ENCODE measurements around the gene ACSL3. TPM values are rescaled to one million over a fixed set of nuclear protein-coding genes. Genes with fewer than 3 reads are reported as not detected.

ACSL3 gene
- polyA plus RNA-seq, 1 donor from 2014 or later: 119 TPM

GRCh38 chr2:222862106-222862908 lies 1.5 kb downstream of the ACSL3 start:
- peak; percentile 45 for TF ChIP-seq SMC3 (conservative IDR thresholded peaks at IDR 0.05; ENCODE audit: poor library complexity)
- peak; percentile 64 for TF ChIP-seq RAD21 (conservative IDR thresholded peaks at IDR 0.05)
- no peak for TF ChIP-seq EZH2 (IDR thresholded peaks at IDR 0.05; ENCODE audit: borderline replicate concordance, insufficient read depth, low read length, poor library complexity, severe bottlenecking)
- peak; percentile 60 for TF ChIP-seq CTCF (IDR thresholded peaks at IDR 0.05; ENCODE audit: poor library complexity, severe bottlenecking)
- H3K9me3 ChIP-seq (ENCODE audit: low read length): no peaks in the 10 kb centered on the region
- no peaks in the 10 kb centered on the region for H3K27me3 ChIP-seq (ENCODE audit: insufficient read depth, low read depth, low read length)
- peaks cover 56% of the 10 kb centered on the region for H3K79me2 ChIP-seq (replicated peaks; ENCODE audit: insufficient read depth, low read length)
- no peaks in the 10 kb centered on the region for H3K36me3 ChIP-seq (ENCODE audit: insufficient read depth, low read length)
- no peaks in the 10 kb centered on the region for H4K20me1 ChIP-seq (ENCODE audit: insufficient read depth)
- H3F3A ChIP-seq (ENCODE audit: insufficient read depth, low read length, poor library complexity, severe bottlenecking): peaks cover 2% of the 10 kb centered on the region
- peak overlapping the region; percentile 89 for H3K4me2 ChIP-seq (ENCODE audit: low read length)
- peak overlapping the region; percentile 80 for H3K27ac ChIP-seq (ENCODE audit: low read length)
- peak overlapping the region; percentile 90 for H3K4me3 ChIP-seq (ENCODE audit: low read length)
- H3K9me2 ChIP-seq (ENCODE audit: insufficient read depth, low read length): no peaks in the 10 kb centered on the region
- H3K9ac ChIP-seq (ENCODE audit: low read length): peak overlapping the region; percentile 85
- peak overlapping the region; percentile 51 for H2AFZ ChIP-seq (ENCODE audit: low read depth, low read length)

DNA sequence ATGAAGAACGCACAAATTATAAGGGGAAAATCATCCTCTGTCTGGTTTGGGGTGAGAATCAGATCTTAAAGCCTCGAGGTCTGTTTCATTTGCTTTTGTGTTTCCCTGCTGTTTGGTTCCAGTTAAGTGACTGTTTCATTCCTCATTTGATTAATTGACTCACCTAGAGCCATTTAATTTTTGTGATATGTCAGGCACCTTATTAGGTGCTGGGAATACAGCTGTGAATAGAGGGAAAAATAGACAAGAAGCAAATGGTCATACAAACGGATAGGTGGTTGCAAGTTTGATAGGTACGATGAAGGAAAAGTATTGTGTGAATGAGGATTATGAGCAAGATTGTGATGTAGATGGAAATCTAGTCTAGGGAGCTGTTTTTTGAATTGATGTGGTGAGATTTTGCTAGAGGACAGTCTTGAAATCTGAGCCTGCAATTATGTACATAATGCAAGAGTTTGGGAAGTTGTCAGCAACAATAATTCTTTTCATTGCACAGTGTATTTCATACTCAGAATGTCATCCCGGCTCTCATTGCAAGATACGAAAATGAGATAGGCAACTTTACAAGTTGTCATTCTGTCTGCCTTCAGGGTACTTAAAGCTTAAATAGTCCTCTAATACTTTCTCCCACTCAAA lies 2.2 kb downstream of the ACSL3 start:
- Histone ChIP-seq H4K20me1 (ENCODE audit: insufficient read depth) (no peaks in the 10 kb centered on the region), H3K9me3 (ENCODE audit: low read length) (no peaks in the 10 kb centered on the region), H3K79me2 (replicated peaks; ENCODE audit: insufficient read depth, low read length) (peaks cover 63% of the 10 kb centered on the region), H3K9me2 (ENCODE audit: insufficient read depth, low read length) (no peaks in the 10 kb centered on the region), H3F3A (ENCODE audit: insufficient read depth, low read length, poor library complexity, severe bottlenecking) (peaks cover 2% of the 10 kb centered on the region), H2AFZ (ENCODE audit: low read depth, low read length) (no peak overlapping the region), H3K4me3 (ENCODE audit: low read length) (peak overlapping the region; percentile 90), H3K27me3 (ENCODE audit: insufficient read depth, low read depth, low read length) (no peaks in the 10 kb centered on the region), H3K27ac (ENCODE audit: low read length) (peak overlapping the region; percentile 4), H3K9ac (ENCODE audit: low read length) (peak overlapping the region; percentile 85), H3K4me2 (ENCODE audit: low read length) (peak overlapping the region; percentile 89), H3K36me3 (ENCODE audit: insufficient read depth, low read length) (no peaks in the 10 kb centered on the region)
- TF ChIP-seq CTCF (IDR thresholded peaks at IDR 0.05; ENCODE audit: poor library complexity, severe bottlenecking): no peak
- no peak for TF ChIP-seq EP300 (conservative IDR thresholded peaks at IDR 0.05; ENCODE audit: poor library complexity, severe bottlenecking)
- TF ChIP-seq EZH2 (IDR thresholded peaks at IDR 0.05; ENCODE audit: borderline replicate concordance, insufficient read depth, low read length, poor library complexity, severe bottlenecking): no peak
- TF ChIP-seq TAF1 (IDR thresholded peaks at IDR 0.05; ENCODE audit: low read depth): no peak
- TF ChIP-seq MXI1 (conservative IDR thresholded peaks at IDR 0.05; ENCODE audit: poor library complexity, severe bottlenecking): no peak
- no peak for TF ChIP-seq REST (IDR thresholded peaks at IDR 0.05; ENCODE audit: borderline replicate concordance)
- no peak for TF ChIP-seq RAD21 (conservative IDR thresholded peaks at IDR 0.05)
- no peak for TF ChIP-seq POLR2AphosphoS5 (IDR thresholded peaks at IDR 0.05)

All from neural cell (in vitro differentiated cells).